ENCODE measurements around the gene PPARA. TPM values are rescaled to one million over a fixed set of nuclear protein-coding genes. Genes with fewer than 3 reads are reported as not detected.

The PPARA gene
- total and polyA plus RNA-seq, 11 donors: 21.1 to 96.4 (median 80.4) TPM

DNA sequence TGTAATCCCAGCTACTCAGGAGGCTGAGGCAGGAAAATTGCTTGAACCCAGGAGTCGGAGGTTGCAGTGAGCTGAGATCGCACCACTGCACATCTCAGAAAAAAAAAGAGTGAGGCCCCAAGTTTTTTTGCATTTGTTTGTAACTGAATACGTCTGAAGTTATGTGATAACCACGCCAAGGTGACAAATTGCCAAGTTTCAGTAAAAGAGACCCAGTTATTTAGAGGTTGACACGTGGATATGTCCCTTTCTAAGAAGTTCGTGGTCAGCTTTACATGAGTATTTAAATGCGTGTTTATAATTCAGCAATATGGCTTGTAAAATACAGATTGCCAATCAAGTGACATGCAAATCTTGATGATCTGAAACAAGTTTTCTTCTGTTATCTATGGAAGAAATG is 8.0 kb downstream of the PPARA start:
- intact Hi-C loops (cut with DNase I): loop anchor here in 3 of 10 donors (5.0 to 10.0 kb wide), 2 partner anchors 34 to 87 kb away; no protein-coding TSS in a partner anchor
- ATAC-seq (no peak), DNase-seq (no peak)
- Histone ChIP-seq H3K4me1 (peaks cover 0 to 28% (median 5%) of the 10 kb centered on the region in 12 donors), H3K4me3 (no peak overlapping the region), H3K27me3 (no peaks in the 10 kb centered on the region), H3K9me3 (no peaks in the 10 kb centered on the region), H3K27ac (no peak overlapping the region), H3K36me3 (peaks cover 0 to 57% (median 39%) of the 10 kb centered on the region in 9 donors)
- TF ChIP-seq, protein P1, sequence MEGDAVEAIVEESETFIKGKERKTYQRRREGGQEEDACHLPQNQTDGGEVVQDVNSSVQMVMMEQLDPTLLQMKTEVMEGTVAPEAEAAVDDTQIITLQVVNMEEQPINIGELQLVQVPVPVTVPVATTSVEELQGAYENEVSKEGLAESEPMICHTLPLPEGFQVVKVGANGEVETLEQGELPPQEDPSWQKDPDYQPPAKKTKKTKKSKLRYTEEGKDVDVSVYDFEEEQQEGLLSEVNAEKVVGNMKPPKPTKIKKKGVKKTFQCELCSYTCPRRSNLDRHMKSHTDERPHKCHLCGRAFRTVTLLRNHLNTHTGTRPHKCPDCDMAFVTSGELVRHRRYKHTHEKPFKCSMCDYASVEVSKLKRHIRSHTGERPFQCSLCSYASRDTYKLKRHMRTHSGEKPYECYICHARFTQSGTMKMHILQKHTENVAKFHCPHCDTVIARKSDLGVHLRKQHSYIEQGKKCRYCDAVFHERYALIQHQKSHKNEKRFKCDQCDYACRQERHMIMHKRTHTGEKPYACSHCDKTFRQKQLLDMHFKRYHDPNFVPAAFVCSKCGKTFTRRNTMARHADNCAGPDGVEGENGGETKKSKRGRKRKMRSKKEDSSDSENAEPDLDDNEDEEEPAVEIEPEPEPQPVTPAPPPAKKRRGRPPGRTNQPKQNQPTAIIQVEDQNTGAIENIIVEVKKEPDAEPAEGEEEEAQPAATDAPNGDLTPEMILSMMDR (IDR thresholded peaks at IDR 0.05): no peak
- TF ChIP-seq POLR2A (IDR thresholded peaks at IDR 0.05): no peak
- WGBS, 4 donors: 73 to 82% (median 75%) methylated on average over 7 of the region's 7 CpGs

DNA sequence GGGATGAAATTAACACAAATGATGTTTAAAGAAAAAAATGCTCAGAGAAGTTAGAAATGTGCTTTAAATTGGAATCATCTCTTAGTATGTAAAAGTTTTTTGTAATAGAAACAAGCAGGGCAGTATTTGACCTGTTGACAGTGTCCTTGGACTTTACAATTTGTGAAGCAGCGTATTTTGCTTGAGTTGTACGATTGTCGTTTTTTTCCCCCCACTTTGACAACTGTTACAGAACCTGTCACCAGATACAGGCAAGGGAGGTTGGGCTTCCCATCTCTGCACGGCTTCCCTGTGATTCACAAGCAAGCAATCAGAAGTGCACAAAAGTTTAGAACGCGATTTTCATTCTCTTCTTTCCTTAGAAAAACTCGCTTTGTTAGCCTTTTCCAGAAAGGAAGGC is 8.9 kb downstream of the PPARA start:
- no peak for DNase-seq
- intact Hi-C loops (cut with DNase I): loop anchor here in 3 of 10 donors (5.0 to 10.0 kb wide), 2 partner anchors 33 to 86 kb away; no protein-coding TSS in a partner anchor
- Histone ChIP-seq H3K36me3 (peaks cover 0 to 50% (median 30%) of the 10 kb centered on the region in 9 donors), H3K27ac (no peak overlapping the region), H3K4me1 (peaks cover 0 to 34% (median 5%) of the 10 kb centered on the region in 12 donors), H3K9me3 (no peaks in the 10 kb centered on the region), H3K4me3 (no peak overlapping the region), H3K27me3 (no peaks in the 10 kb centered on the region)
- TF ChIP-seq POLR2A (IDR thresholded peaks at IDR 0.05): no peak
- TF ChIP-seq, protein P1 (IDR thresholded peaks at IDR 0.05): no peak
- no peak for ATAC-seq
- WGBS, 4 donors: 71 to 85% (median 82%) methylated on average over 7 of the region's 7 CpGs

DNA sequence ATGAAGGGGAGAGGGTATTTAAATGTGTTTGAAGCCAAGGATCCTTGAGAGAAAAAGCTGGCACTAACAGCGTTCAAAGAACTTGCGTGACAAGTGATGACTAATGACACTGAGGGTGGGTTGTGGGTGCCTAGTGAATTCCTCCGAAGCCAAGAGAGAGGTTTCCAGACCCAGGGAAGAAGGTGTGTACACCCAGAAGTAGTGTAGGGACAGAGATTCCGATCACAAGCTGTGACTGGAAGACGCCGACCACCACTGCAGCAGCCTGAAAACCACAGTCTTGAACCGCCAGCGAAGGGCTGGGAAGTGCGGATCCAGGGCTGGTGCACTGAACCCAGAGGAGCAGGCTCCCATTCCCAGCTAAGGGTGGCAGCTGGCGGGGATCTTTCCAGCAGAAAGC is 9.5 kb downstream of the PPARA start:
- no peak for DNase-seq
- WGBS, 4 donors: 85 to 91% (median 89%) methylated on average over 10 of the region's 10 CpGs
- intact Hi-C loops (cut with DNase I): loop anchor here in 3 of 10 donors (5.0 to 10.0 kb wide), 2 partner anchors 33 to 85 kb away; no protein-coding TSS in a partner anchor
- Histone ChIP-seq H3K9me3 (no peaks in the 10 kb centered on the region), H3K36me3 (peaks cover 0 to 45% (median 28%) of the 10 kb centered on the region in 9 donors), H3K27me3 (no peaks in the 10 kb centered on the region), H3K27ac (no peak overlapping the region), H3K4me3 (no peak overlapping the region), H3K4me1 (peaks cover 0 to 32% (median 5%) of the 10 kb centered on the region in 12 donors)
- ATAC-seq: no peak
- no peak for TF ChIP-seq POLR2A (IDR thresholded peaks at IDR 0.05)

DNA sequence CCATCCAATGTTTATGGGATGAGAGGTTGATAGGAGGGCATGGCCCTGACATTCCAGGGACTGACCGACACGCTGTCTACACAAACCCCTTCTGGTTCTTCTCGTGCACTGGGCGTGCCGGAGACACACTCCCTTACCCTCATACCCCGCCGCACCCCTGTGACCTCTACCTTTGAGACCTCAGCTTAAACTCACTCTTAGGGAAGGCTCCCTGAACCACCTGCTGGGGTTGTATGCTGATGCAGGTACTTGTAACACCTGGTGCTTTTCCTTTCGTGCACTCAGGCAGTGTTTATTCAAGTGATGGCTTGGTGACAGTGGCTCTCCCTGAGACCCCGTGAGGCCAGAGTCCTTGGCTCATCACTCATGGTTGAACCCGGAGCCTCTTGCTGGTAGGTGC is 12.0 kb downstream of the PPARA start:
- H3K4me3 ChIP-seq: no peak overlapping the region
- intact Hi-C loops (cut with DNase I): no loop called here
- peaks cover 0 to 35% (median 16%) of the 10 kb centered on the region in 9 donors for H3K36me3 ChIP-seq
- DNase-seq (no peak), ATAC-seq (peak in 1 of 4 donors; percentile 35)
- 86 to 94% (median 89%) methylated on average over 10 of the region's 10 CpGs for WGBS, 4 donors
- TF ChIP-seq POLR2A (IDR thresholded peaks at IDR 0.05): no peak
- TF ChIP-seq, protein P1 (IDR thresholded peaks at IDR 0.05): no peak
- no peak overlapping the region for H3K27ac ChIP-seq
- no peaks in the 10 kb centered on the region for H3K27me3 ChIP-seq
- H3K9me3 ChIP-seq: no peaks in the 10 kb centered on the region
- peaks cover 0 to 19% (median 3%) of the 10 kb centered on the region in 12 donors for H3K4me1 ChIP-seq
